Iris pigment epithelial cell (primary cell): ENCODE results near the gene ANO7.
"Not testable (repeated sequence)": the region's sequence is repeated elsewhere in the genome, so short reads cannot be mapped to it uniquely, and the experiment has no call there.

ENCODE experiments used
- DNase-seq: peaks from one replicate; pipeline ENCODE4 v3.0.0-alpha.2; 2011; ENCODE audit warnings: low read depth

The ANO7 gene

GRCh38 chr2:241193271-241193670 is 4.8 kb downstream of the ANO7 start:
- no peak for DNase-seq

DNA sequence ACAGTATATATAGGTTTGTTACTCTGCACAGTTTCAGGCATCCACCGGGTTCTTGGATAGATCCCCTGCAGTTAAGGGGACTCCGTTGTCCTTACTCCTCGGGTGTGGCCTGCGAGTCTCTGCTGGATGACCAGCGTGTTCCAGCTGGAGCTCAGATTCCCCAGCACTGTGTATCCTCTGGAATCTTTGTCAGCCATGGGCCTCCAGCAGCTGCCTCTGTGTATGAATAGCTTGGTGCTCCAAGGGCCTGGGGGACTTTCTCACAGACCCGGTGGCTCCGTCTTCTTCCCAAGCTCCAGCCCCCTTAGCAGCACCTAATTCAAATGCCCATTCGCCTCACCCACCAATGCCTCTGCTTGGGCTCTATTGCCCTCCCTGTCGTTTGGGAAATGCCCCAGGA is 6.3 kb downstream of the ANO7 start:
- no peak for DNase-seq

DNA sequence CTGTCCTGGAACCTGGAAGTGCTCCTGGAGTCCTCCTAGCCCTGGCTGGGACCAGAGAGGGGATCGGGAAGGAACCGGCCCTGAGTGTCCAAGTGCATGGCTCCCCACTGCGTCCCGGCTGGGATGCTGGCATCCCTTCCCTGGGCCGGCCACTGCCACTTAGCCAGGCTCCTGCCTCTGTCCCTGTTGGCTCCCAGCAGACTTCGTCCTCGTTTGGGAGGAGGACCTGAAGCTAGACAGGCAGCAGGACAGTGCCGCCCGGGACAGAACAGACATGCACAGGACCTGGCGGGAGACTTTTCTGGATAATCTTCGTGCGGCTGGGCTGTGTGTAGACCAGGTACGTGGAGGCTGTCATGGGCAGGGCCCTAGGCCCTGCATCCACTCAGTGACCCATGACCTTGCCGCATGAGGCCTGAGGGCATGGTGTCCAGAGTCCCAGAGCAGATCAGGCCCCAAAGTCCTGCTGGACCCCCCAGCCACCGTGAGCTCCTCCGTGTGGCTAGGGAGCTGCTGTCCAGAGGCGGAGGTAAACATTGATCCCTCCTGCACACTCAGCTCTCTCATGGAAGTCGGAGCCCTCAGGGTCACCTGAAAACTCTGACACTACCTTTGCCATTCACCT is 7.1 kb downstream of the ANO7 start:
- DNase-seq, result no peak

- not testable (repeated sequence) for DNase-seq
Measured at GRCh38 chr2:241197246-241197645, 8.8 kb downstream of the ANO7 start.

DNA sequence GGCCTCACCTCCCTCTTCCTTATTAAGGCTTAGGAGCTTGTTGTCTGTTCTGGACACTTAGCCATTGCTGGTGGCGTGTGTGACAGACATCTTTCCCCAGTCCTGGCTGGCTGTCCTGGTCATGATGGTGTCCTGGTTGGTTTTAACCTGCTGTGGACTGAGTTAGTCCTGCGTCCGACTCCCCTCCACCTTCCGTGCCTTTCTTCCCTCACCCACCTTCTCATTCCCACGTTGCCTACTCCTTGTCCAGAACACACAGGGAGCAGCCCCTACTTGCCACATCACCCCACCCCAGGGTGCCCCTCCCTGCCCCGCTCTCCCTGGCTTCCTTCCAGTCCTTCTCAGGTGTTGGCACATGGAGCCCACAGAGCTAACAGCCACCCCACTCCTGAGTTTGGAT is 9.5 kb downstream of the ANO7 start:
- DNase-seq, result no peak

GRCh38 chr2:241198381-241199279 is 10.2 kb downstream of the ANO7 start:
- no peak for DNase-seq

DNA sequence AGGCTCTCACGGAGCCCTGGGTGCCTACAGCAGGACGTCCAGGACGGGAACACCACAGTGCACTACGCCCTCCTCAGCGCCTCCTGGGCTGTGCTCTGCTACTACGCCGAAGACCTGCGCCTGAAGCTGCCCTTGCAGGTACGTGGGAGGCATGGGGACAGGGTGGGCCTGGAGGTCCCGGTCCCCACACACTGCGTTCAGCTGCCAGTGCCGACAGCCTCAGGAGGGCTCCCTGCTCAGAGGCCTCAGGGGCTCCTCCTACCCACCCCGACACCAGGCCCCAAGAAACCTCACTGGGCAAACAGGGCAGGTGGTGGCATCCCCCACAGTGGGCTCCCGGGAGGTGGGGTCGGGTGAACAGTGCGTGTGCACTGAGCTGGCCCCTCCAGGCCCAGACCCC is 10.8 kb downstream of the ANO7 start:
- DNase-seq, result no peak

- no peak for DNase-seq
Measured at GRCh38 chr2:241199897-241200821, 11.7 kb downstream of the ANO7 start.

DNA sequence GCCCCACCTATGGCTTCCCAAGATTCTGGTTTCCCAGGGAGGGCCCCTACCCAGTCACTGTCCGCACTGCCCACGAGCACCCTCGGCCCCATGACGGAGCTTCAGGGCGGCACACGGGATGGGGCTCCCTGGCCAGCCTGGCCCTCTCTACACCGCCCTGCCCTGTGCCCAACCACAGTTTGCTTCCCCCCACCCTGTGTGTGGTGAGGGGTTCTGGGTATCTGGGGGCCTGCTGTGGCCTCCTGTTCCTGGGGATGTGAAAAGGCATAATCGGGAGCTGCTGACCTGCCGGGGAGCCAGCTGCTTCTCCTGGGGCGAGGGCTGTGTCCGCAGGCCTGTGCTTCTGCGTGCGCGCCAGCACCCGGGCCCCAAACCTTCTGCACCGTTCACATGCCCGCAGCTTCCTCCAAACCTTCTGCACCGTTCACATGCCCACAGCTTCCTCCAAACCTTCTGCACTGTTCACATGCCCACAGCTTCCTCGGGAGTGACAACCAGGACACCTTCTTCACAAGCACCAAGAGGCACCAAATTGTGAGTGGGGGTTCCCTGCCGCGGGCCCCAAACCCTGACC is 12.4 kb downstream of the ANO7 start:
- no peak for DNase-seq

DNA sequence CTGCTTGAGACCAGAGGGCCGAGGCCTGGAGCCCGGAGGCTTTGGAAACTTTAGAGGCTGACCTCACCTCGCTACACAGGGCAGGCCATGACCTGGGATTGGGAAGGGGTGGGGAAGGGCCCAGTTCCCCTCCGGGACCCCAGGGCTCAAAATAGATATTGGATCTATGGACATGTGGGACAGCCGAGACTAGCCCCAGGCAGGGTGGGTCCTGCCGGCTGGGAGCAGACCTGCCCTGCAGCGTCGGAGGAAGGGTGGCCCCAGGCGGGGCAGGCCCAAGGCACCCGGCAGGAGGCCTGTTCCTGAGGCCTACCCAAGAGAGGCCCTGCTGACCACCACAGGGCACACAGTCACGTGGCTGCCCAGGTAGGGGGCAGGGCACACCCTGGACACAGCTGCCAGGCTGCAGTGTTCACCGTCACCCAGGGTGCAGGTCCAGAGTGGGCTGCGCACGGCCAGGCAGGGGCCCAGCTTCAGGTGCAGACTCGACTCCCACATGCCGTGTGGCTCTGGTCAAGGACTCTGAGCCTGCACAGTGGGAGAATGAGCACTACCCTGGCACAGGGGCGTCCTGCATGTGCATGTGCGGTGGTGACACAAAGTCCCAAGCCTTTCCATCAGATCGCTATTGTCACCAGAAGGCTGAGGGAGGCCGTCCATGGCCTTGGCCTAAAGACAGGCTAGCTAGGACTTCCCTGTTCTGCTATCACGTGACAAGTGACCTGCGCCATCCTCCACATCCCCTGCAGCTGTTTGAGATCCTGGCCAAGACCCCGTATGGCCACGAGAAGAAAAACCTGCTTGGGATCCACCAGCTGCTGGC is 13.2 kb downstream of the ANO7 start:
- DNase-seq, result no peak

DNA sequence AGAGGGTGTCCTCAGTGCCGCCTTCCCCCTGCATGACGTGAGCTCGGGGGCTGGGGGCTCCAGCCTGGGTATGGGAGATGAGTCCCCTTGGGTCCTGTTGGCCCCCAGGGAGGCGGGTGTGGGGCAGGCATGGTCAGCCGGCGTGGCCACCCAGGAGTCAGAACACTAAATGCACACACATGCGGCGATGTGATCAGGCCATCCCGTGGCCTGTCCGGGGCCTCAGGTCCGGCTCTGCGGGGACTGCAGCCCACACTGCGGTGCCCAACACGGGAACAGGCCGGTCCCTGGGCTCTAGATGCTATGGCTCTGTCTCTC is 13.8 kb downstream of the ANO7 start:
- no peak for DNase-seq

- no peak for DNase-seq
Measured at GRCh38 chr2:241202681-241203080, 14.2 kb downstream of the ANO7 start.

- no peak for DNase-seq
Measured at GRCh38 chr2:241203218-241204009, 14.9 kb downstream of the ANO7 start.

DNA sequence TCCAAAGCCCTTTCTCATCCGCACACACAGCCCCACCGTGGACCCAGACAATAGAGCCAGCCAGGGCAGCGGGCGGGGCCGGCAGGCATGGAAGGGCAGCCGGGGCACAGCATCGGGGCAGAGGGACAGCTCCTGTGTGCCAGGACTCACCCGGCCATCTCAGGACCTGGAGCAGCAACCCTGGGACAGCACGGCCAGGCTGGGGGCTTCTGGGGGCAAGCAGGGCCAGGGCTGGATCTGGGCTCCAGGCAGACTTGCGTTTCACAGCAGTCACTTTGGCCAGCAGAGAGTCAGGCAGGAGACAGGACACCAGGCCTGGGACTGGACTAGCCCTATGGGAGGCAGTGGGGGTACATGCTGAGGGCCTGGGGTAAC is 15.5 kb downstream of the ANO7 start:
- DNase-seq, result no peak

DNA sequence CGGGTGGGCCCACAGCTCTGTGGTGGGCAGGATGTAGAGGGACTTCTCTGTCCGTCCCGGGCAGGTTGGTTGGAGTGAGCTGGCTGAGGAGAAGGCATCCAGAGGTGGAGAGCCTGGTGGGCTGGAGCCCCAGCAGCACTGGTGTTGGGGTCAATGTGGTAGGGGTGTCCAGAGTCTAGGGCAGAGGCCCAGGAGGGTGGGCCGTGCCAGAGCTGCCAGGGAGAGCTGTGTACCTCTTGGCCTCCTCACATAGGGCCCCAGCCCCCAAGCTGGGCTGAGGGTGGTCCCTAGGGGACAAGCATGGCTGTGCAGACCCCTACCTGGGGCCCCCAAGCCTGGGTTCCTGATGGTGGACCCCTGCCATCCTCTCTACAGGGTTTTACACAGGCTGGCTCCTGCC is 16.0 kb downstream of the ANO7 start:
- DNase-seq, result no peak

- DNase-seq, result no peak
Measured at GRCh38 chr2:241205086-241205485, 16.6 kb downstream of the ANO7 start.

GRCh38 chr2:241207151-241207550 is 18.7 kb downstream of the ANO7 start:
- DNase-seq, result no peak

GRCh38 chr2:241207641-241208040 is 19.2 kb downstream of the ANO7 start:
- DNase-seq, result no peak

GRCh38 chr2:241208058-241208457 is 19.6 kb downstream of the ANO7 start:
- DNase-seq, result no peak

DNA sequence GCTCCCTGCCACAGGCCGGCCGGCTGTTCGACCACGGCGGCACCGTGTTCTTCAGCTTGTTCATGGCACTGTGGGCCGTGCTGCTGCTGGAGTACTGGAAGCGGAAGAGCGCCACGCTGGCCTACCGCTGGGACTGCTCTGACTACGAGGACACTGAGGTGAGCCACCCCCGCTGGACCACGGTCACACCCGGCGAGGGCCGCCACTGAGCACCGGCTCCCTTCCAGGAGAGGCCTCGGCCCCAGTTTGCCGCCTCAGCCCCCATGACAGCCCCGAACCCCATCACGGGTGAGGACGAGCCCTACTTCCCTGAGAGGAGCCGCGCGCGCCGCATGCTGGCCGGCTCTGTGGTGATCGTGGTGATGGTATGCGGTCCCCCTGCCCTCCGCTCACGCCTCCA is 20.8 kb downstream of the ANO7 start:
- DNase-seq, result no peak

- no peak for DNase-seq
Measured at GRCh38 chr2:241211276-241211675, 22.8 kb downstream of the ANO7 start.
